GM21723 (cell line): ENCODE results near the gene MCOLN1.

Source experiments
- ATAC-seq: cut with Tn5 transposase; IDR thresholded peaks from one replicate; pipeline ENCODE4 v1.9.1; 2021; ENCODE audit warnings: mild to moderate bottlenecking, moderate library complexity; ENCODE audit not compliant: unreplicated experiment

Gene MCOLN1

GRCh38 chr19:7522072-7522922, at the start of gene MCOLN1:
Gene MCOLN1, plus strand, starts transcription at chr19:7522624. Its CDS starts 127 bp downstream, at chr19:7522751.
- ATAC-seq: peak; percentile 72

- ATAC-seq: no peak
Observed at GRCh38 chr19:7475665-7476064, 46.8 kb upstream of the MCOLN1 start.

DNA sequence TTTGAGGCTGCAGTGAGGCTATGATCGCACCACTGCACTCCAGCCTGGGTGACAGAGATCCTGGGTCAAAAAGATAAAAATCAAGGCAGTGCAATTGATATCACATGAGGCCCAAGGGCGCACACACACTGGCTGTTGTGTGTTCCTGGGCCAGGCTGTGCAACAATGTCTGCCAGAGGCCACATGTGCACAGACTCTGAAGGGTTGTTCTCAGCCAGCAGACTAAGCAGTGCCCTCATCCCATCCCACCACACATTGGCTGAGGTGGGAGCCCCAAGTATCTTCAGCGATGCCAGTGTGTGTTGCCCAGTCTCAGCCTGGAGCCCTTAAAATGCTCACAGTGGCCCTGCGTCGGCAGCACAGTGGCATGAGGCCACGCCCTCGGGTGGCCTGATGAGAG, 46.2 kb upstream of the MCOLN1 start:
- no peak for ATAC-seq

DNA sequence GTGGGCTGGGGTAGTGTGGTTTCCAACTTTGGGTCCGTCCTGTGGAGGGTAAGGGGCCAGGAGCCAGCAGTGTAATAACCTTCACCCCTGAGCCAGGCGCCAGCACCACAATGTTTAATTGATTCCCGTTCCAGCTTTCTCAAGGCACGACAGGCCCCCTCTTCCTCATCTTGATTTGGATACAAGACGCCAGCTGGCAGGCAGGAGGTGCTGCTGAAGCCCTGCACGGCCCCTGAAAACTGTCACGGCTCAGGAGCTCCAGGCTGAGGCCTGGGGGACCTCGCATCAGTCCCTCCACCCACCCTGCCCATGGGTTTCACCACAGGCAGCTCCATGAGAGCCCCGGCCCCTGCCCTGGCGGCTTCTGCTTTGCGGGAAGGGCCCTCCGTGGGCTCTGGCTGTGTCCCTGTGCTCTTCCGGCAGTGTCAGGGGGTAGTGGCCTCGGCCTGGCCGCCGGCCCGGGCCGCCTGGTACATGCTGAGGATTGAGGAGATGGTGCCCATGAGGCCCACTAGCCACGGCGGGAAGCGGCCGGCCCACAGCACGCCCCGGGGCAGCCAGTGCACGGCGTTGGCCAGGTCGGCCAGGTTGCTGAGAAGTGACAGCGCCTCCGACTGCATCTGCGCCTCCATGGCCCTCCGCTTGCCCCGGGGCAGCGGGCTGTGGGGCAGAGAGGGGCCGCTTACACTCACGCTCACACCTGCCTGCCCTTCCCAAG, 45.5 kb upstream of the MCOLN1 start:
- ATAC-seq: no peak

- no peak for ATAC-seq
Observed at GRCh38 chr19:7477758-7478157, 44.7 kb upstream of the MCOLN1 start.

DNA sequence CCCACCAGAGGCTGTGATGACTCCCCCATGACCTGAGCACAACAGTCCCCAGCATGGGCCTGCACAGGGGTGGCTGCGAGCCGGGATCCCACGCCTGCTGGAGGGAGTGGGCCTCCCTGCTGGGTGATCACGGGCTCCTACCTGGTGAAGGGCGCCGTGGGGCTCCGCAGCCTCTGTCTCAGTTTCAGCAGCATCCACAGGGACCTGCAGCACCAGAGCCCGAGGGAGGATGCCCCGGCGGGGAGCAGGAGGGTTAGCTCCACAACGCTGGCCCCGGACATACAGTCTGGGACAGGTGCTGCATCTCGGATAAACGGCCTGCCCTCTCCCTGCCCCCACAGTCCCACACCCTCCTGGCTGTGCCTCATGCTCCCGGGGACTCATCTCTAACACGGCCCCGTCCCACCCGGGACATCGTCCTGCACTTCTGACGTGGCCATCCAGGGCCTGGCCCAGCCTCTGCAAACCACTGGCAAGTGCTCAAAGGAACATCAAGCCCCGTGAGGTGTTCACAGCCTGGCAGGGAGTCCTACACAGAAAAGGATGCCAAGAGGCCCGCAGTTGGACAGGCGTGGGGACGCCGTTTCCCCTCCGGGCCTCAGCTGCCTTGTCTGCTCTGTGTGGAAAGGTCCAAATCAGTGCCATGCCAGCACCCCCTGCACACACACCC, 44.1 kb upstream of the MCOLN1 start:
- no peak for ATAC-seq

- ATAC-seq: no peak
Observed at GRCh38 chr19:7478843-7479227, 43.6 kb upstream of the MCOLN1 start.

GRCh38 chr19:7480222-7480969, 42.0 kb upstream of the MCOLN1 start:
- no peak for ATAC-seq

GRCh38 chr19:7480970-7481255, 41.5 kb upstream of the MCOLN1 start:
- ATAC-seq: no peak

- ATAC-seq: no peak
Observed at GRCh38 chr19:7482584-7483439, 39.6 kb upstream of the MCOLN1 start.

- no peak for ATAC-seq
Observed at GRCh38 chr19:7483720-7484201, 38.7 kb upstream of the MCOLN1 start.

- ATAC-seq: no peak
Observed at GRCh38 chr19:7486923-7487322, 35.5 kb upstream of the MCOLN1 start.

DNA sequence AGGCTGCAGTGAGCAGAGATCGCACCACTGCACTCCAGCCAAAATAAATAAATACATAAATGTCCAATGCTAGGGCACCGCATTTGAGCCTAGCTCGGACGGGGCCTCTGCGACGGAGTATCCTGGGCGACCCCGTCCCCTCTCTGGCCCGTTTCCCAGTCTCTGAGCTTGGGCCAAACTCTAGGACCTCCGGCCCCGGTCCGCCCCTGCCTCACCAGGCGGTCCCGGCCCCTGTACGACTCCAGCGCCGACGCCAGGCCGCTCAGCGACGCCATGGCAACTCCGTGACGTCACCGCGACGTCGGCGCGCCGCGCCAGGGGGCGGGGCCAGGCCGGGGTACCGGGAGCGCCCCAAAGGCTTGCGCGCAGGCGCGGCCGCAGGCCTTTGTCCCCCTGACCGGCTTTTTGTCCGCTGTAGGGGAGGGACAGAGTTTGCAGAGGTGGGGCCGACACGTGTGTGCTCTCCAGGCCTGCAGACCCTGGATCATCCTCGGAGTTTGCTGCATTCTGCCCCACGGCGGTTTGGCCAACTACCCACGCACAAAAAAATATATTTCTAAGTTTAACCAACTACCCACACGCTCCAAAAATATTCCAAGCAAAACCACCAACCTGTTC, 33.6 kb upstream of the MCOLN1 start, which contains the start of gene PEX11G:
TSS of gene PEX11G (minus strand) at position 300 of the 618 bp plus-strand sequence. CDS start at position 275, 25 bp downstream.
- ATAC-seq: peak; percentile 65

- ATAC-seq: no peak
Observed at GRCh38 chr19:7489609-7490044, 32.8 kb upstream of the MCOLN1 start.

DNA sequence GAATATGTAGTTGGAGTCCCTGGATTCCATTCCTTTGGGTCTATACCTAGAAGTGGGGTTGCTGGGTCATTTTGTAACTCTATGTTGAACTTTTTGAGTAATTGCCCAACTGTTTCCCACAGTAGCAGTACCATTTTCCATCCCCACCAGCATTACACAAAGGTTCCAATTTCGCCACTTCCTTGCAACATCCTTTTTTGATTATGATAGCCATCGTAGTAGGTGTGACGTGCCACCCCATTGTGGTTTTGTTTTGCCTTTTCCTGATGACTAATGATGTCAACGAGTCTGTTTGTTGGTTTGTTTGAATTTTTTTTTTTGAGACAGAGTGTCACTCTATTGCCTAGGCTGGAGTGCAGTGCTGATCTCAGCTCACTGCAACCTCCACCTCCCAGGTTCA, 30.3 kb upstream of the MCOLN1 start:
- no peak for ATAC-seq

GRCh38 chr19:7492558-7492957, 29.9 kb upstream of the MCOLN1 start:
- no peak for ATAC-seq

- no peak for ATAC-seq
Observed at GRCh38 chr19:7494416-7495098, 27.9 kb upstream of the MCOLN1 start.

DNA sequence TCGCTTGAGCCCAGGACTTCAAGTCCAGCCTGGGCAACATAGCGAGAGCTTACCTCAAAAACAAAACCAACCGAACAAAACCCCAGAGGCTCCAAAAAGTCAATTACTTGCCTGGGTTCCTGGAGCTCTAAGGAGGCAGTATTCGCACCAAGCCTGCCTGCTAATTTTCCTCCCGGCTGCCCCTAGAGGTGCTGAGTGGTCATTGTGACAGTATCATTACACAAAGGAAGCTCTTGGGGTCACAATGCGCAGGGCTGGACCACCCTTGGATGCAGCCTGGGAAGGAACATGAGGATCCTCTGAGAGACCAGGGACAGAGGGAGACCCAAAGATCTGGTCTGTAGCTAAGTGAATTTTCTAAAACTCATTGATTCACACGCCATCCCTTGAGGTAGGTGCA, 25.1 kb upstream of the MCOLN1 start:
- no peak for ATAC-seq
